ENCODE data around the gene TUBB4A.

DNA sequence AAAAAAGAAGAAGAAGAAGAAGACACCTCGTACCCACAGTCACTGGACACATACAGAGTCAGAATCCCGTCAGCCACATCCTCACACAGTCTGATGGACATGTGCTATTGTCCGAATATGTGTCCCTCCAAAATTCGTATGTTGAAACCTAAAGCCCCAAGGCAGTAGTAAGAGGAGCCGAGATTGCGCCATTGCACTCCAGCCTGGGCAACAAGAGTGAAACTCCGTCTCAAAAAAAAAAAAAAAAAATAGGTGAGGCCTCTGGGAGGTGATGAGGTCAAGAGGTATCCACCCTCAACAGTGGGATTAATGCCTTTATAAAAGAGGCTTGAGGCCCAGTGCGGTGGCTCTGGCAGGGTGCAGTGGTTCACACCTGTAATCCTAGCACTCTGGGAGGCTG lies 17.9 kb downstream of the TUBB4A start:
- TF ChIP-seq, protein P1, sequence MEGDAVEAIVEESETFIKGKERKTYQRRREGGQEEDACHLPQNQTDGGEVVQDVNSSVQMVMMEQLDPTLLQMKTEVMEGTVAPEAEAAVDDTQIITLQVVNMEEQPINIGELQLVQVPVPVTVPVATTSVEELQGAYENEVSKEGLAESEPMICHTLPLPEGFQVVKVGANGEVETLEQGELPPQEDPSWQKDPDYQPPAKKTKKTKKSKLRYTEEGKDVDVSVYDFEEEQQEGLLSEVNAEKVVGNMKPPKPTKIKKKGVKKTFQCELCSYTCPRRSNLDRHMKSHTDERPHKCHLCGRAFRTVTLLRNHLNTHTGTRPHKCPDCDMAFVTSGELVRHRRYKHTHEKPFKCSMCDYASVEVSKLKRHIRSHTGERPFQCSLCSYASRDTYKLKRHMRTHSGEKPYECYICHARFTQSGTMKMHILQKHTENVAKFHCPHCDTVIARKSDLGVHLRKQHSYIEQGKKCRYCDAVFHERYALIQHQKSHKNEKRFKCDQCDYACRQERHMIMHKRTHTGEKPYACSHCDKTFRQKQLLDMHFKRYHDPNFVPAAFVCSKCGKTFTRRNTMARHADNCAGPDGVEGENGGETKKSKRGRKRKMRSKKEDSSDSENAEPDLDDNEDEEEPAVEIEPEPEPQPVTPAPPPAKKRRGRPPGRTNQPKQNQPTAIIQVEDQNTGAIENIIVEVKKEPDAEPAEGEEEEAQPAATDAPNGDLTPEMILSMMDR (IDR thresholded peaks at IDR 0.05) = no peak
- TF ChIP-seq POLR2A (IDR thresholded peaks at IDR 0.05) (no peak), EP300 (IDR thresholded peaks at IDR 0.05) (no peak)
